ENCODE measurements around the gene RAMP1.

Gene RAMP1

DNA sequence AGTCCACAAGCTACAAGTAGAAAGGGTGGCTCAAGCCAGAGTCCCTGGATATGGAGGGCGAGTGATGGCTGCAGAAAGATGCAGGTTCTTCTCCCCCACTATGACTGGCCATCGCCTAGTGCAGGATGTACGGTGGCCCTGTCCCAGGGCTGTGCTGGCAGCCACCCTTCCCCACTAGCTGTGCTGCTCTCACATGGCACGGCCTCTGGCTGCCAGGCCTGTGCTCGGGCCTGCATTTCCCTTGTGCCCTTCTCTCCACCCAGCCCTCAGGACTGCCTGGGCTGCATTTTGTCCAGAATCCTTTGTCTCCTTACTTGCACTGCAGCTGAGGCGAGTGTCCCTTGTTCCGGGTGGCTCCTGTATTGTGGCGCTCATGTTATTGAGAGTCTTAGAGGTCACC is 1.6 kb upstream of the RAMP1 start:
- TF ChIP-seq, protein P1, sequence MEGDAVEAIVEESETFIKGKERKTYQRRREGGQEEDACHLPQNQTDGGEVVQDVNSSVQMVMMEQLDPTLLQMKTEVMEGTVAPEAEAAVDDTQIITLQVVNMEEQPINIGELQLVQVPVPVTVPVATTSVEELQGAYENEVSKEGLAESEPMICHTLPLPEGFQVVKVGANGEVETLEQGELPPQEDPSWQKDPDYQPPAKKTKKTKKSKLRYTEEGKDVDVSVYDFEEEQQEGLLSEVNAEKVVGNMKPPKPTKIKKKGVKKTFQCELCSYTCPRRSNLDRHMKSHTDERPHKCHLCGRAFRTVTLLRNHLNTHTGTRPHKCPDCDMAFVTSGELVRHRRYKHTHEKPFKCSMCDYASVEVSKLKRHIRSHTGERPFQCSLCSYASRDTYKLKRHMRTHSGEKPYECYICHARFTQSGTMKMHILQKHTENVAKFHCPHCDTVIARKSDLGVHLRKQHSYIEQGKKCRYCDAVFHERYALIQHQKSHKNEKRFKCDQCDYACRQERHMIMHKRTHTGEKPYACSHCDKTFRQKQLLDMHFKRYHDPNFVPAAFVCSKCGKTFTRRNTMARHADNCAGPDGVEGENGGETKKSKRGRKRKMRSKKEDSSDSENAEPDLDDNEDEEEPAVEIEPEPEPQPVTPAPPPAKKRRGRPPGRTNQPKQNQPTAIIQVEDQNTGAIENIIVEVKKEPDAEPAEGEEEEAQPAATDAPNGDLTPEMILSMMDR (IDR thresholded peaks at IDR 0.05; ENCODE audit: poor library complexity, severe bottlenecking), result no peak
- Histone ChIP-seq H3K9me3 (ENCODE audit: severe bottlenecking) (no peaks in the 10 kb centered on the region), H3K36me3 (ENCODE audit: low read depth) (no peaks in the 10 kb centered on the region), H3K27me3 (ENCODE audit: insufficient read depth, poor library complexity, severe bottlenecking) (no peaks in the 10 kb centered on the region), H3K27ac (ENCODE audit: poor library complexity, severe bottlenecking) (no peak overlapping the region), H3K4me3 (ENCODE audit: severe bottlenecking) (no peak overlapping the region), H3K4me1 (ENCODE audit: insufficient read depth, poor library complexity, severe bottlenecking) (peaks cover 3% of the 10 kb centered on the region)
- no peak for DNase-seq (ENCODE audit: low spot score)
- ATAC-seq (ENCODE audit: low read depth), result no peak

DNA sequence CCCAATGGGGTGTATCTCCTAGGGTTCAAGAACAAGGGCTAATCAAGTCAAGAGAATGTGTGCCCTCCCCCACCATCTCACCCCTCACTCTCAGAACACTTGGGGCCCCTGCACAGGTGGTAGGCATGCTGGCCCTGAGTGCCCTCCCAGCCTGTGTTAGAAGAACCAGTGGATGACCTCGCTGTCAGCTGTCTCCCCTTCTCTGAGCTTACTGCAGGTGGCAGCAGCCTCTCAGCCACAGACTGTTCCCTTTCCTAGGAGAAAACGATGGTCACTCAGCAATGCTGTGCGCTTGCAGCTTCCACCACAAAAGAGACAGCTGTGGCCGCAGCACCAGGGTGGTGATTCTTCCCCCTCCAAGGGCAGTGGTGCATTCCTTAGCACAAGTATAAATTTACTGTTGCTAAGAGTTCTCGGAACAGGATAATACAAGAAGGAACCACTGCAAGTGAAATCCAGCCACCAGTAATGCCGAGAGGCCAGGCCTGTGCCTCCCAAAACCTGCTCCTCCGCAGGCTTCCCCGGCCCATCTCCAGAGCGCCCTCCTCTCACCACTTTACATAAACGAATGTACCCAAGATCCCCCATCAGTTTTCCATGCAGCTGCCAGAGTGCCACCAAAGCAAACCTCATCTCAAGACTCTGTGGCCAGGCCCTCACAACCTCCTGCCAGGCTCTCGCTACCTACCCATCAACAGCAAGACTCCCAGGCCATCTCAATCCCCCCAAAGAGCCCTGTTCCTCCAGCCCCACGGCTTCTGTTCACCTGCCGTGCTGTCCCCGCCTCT is 935 bp upstream of the RAMP1 start:
- H3K4me3 ChIP-seq (ENCODE audit: severe bottlenecking), result no peak overlapping the region
- ATAC-seq (ENCODE audit: low read depth), result peak; percentile 91
- peaks cover 3% of the 10 kb centered on the region for H3K4me1 ChIP-seq (ENCODE audit: insufficient read depth, poor library complexity, severe bottlenecking)

DNA sequence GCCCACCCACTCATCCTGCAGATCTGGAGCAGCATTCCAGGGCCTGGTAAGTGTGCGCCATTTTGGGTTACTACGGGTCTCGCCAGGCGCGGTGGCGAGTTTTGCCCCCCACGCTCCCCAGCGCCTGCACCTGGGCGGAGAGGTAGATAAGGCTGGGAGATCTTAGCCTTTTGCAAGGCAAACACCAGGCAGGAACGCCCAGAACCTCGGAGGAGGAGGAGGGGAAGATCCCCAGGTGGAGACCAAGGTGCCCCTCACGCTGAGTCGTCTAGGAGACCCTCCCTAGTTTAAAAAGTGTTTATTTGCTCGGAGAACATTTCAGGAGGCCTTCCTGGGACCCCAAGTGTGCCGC is 365 bp upstream of the RAMP1 start:
- H3K27ac ChIP-seq (ENCODE audit: poor library complexity, severe bottlenecking), result no peak overlapping the region
- ATAC-seq (ENCODE audit: low read depth) (no peak), DNase-seq (ENCODE audit: low spot score) (no peak)
- no peaks in the 10 kb centered on the region for H3K9me3 ChIP-seq (ENCODE audit: severe bottlenecking)
- TF ChIP-seq, protein P1 (IDR thresholded peaks at IDR 0.05; ENCODE audit: poor library complexity, severe bottlenecking), result no peak
- H3K27me3 ChIP-seq (ENCODE audit: insufficient read depth, poor library complexity, severe bottlenecking), result no peaks in the 10 kb centered on the region
- H3K4me1 ChIP-seq (ENCODE audit: insufficient read depth, poor library complexity, severe bottlenecking), result peaks cover 3% of the 10 kb centered on the region
- H3K4me3 ChIP-seq (ENCODE audit: severe bottlenecking), result peak overlapping the region; percentile 25
- H3K36me3 ChIP-seq (ENCODE audit: low read depth), result no peaks in the 10 kb centered on the region

More for the DNA sequence above, 935 bp upstream of the RAMP1 start:
- TF ChIP-seq, protein P1 (IDR thresholded peaks at IDR 0.05; ENCODE audit: poor library complexity, severe bottlenecking), result peak; percentile 92
- no peak for DNase-seq (ENCODE audit: low spot score)
- Histone ChIP-seq H3K27me3 (ENCODE audit: insufficient read depth, poor library complexity, severe bottlenecking) (no peaks in the 10 kb centered on the region), H3K36me3 (ENCODE audit: low read depth) (no peaks in the 10 kb centered on the region), H3K27ac (ENCODE audit: poor library complexity, severe bottlenecking) (no peak overlapping the region), H3K9me3 (ENCODE audit: severe bottlenecking) (no peaks in the 10 kb centered on the region)

DNA sequence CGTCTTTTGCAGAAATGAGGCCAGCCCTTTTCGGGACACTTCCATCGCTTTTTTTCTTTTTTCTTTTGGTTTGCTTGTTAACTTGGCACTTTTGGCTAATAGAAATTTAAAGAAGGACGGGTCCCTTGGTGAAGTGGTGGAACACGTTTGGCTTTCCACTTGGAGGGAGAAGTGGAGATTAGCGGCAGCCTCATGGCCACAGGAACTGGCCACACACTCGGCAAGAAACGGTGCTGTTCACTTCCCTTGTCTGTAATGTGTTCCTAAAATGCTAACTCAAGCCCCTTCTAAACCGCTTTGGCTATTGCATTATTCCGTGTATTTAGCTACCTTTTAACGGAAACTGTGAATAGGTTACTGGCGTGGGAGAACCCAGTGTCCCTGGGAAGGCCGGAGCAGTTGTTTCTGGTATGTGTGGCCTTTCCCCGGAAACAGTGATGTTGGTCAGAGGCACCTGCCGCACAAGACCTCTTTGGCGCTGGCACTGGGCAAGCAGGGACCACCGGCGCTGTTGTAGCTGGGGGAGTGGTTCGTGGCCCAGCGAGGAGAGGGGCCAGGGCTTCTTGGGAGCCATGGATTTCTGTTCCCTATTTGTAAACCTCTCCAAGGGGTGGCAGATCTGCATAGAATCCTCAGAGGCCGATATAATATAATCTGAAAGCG is 981 bp downstream of the RAMP1 start:
- peaks cover 13% of the 10 kb centered on the region for H3K4me1 ChIP-seq (ENCODE audit: insufficient read depth, poor library complexity, severe bottlenecking)
- DNase-seq (ENCODE audit: low spot score) (no peak), ATAC-seq (ENCODE audit: low read depth) (no peak)
- no peak overlapping the region for H3K4me3 ChIP-seq (ENCODE audit: severe bottlenecking)
- no peaks in the 10 kb centered on the region for H3K36me3 ChIP-seq (ENCODE audit: low read depth)
- TF ChIP-seq, protein P1 (IDR thresholded peaks at IDR 0.05; ENCODE audit: poor library complexity, severe bottlenecking), result no peak
- no peaks in the 10 kb centered on the region for H3K27me3 ChIP-seq (ENCODE audit: insufficient read depth, poor library complexity, severe bottlenecking)
- H3K9me3 ChIP-seq (ENCODE audit: severe bottlenecking), result no peaks in the 10 kb centered on the region
- H3K27ac ChIP-seq (ENCODE audit: poor library complexity, severe bottlenecking), result no peak overlapping the region
